Type B pancreatic cell (in vitro differentiated cells): ENCODE results near the gene FAM199X. TPM values are rescaled to one million over a fixed set of nuclear protein-coding genes. Genes with fewer than 3 reads are reported as not detected.
A peak's percentile ranks its signal among the peaks of the same experiment; 100 is the strongest.

Experiments used
- DNase-seq: peaks from one replicate; pipeline ENCODE4 v3.0.0; 2021; ENCODE audit warnings: mixed read lengths; ENCODE audit not compliant: unreplicated experiment; ENCODE audit errors: extremely low spot score
- H3K27ac Mint-ChIP-seq: 2 replicates; pipeline ENCODE4 v1.8.0; 2021; ENCODE audit warnings: mild to moderate bottlenecking, mixed read lengths
- H3K27me3 Mint-ChIP-seq: 2 replicates; pipeline ENCODE4 v1.8.0; 2021; ENCODE audit warnings: mixed read lengths
- H3K36me3 Mint-ChIP-seq: 2 replicates; pipeline ENCODE4 v1.8.0; 2021; ENCODE audit warnings: mixed read lengths
- H3K4me1 Mint-ChIP-seq: one replicate; pipeline ENCODE4 v1.8.0; 2021; ENCODE audit warnings: mixed read lengths; ENCODE audit not compliant: unreplicated experiment
- H3K4me3 Mint-ChIP-seq: 2 replicates; pipeline ENCODE4 v1.8.0; 2021; ENCODE audit warnings: mild to moderate bottlenecking, mixed read lengths
- H3K9me3 Mint-ChIP-seq: 2 replicates; pipeline ENCODE4 v1.8.0; 2021; ENCODE audit warnings: mixed read lengths
- CTCF ChIP-seq: fragments of 200-600 bp; sonication (generic); conservative IDR thresholded peaks from 2 replicates; pipeline ENCODE4 v1.5.0; 2021; ENCODE audit warnings: antibody characterized with exemption, mild to moderate bottlenecking
- total RNA-seq: library from RNA; stranded (reverse); gene quantifications from 2 replicates; pipeline ENCODE4 v1.2.1, GENCODE V29; 2021; ENCODE audit warnings: low replicate concordance

The FAM199X gene
- total RNA-seq, 1 donor from 2014 or later, result 17.4 TPM

DNA sequence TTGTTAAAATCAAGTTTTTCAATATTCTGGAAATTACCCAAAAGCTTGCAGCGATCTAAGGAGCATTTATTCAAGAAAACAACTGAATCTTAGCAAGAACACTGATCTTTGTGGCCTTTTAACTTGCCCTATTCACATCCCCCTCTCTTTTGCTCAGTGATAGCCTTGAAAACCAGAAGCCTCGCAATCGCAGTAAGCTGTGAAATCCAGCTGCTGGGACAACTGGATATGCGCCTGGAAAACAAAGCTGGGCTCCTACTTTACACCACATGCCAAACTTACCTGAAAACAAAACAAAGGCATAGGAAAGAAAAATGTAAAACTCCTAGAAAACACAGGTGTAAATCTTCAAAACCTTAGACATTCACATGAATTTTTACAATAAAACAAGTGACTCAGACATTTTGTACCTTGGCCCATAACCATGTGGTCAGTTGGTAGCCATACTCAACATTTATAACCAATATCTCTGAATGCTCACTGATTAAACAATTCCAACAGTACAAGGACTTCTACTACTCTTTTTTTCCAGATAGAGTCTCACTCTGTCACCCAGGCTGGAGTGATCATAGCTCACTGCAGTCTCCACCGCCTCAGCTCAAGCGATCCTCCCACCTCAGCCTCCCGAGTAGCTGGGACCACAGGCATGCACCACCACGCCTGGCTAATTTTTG, 25.0 kb upstream of the FAM199X start:
- no peak for DNase-seq
- no peaks in the 10 kb centered on the region for H3K4me1 Mint-ChIP-seq
- no peak overlapping the region for H3K27ac Mint-ChIP-seq
- TF ChIP-seq CTCF, result no peak
- H3K36me3 Mint-ChIP-seq, result no peaks in the 10 kb centered on the region
- H3K9me3 Mint-ChIP-seq, result no peaks in the 10 kb centered on the region
- H3K4me3 Mint-ChIP-seq, result no peak overlapping the region
- no peaks in the 10 kb centered on the region for H3K27me3 Mint-ChIP-seq

DNA sequence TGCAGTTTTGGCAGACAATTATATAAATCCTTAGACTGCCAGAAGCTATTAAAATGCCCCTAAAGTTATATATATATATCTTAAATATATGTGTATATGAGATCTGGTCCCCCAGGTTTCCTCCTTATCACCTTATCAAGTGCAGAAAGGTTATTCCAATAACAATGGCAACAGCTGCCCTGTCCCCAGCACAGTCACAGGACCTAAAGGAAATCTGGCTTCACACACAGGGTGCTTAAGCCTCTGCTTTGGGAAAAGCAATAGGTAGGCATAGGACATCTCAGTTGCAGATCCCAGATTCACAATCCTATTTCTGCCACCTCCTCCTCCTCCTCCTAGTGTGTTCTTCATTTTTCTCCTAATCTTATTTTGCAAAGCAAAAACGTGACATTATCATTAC, 15.2 kb upstream of the FAM199X start:
- Mint-ChIP-seq H3K9me3 (no peaks in the 10 kb centered on the region), H3K4me3 (no peak overlapping the region), H3K36me3 (no peaks in the 10 kb centered on the region), H3K27me3 (no peaks in the 10 kb centered on the region), H3K4me1 (no peaks in the 10 kb centered on the region), H3K27ac (no peak overlapping the region)
- no peak for TF ChIP-seq CTCF
- DNase-seq, result no peak

DNA sequence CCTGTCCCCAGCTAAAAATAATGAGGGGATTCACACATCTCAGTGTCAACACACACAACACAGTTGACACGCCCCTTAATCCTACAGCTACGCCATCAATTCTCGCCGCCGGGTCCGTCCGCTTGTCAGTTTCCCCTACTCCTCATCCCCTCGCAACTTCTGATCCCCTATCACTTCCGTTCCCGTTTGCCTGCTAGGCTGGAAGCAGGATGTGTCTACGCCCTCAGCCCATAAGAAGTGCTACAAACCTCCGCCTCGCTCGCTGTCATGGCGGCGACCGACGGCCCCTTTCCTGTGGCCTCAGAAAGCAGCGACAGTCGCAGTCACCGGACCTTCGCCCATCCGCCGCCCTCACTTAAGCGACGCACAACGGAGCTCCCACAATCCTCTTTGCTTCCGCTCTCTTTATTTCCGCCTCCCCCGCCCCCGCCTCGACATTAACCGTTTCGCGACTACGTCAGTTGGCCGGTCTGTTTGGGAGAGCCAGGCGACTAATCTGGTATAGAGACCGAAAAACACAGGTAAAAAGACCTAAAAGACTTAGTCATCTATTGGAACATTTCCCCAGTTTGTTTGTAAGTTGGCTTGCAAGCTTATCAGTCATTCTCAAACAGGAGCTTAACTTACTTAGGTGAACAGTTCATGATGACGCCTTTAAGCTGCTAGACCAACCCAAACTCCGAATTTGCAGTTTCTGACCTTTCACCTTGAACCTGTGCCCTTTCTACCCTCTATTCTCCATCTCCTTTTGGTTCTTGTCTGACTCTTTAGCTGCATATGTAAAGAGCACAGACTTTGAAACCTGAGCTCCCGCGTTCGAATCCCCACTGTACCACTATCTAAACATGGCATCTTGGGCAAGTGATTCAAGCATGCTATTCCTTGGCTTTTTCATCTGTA, 9.4 kb upstream of the FAM199X start, which contains the start of gene SLC25A53:
SLC25A53 (minus strand) TSS at position 380 of the 900 bp plus-strand sequence. CDS start 51,752 bp downstream, outside the sequence.
- no peak for TF ChIP-seq CTCF
- H3K9me3 Mint-ChIP-seq, result no peaks in the 10 kb centered on the region
- no peaks in the 10 kb centered on the region for H3K27me3 Mint-ChIP-seq
- H3K4me1 Mint-ChIP-seq, result peaks cover 8% of the 10 kb centered on the region
- H3K4me3 Mint-ChIP-seq, result peak within 1 kb of the TSS; percentile 100
- H3K36me3 Mint-ChIP-seq, result no peaks in the 10 kb centered on the region
- peak; percentile 74 for DNase-seq
- peak within 1 kb of the TSS; percentile 97 for H3K27ac Mint-ChIP-seq

GRCh38 chrX:104166735-104167436, 633 bp downstream of the FAM199X start:
- H3K4me1 Mint-ChIP-seq, result peaks cover 10% of the 10 kb centered on the region
- peak overlapping the region; percentile 54 for H3K27ac Mint-ChIP-seq
- TF ChIP-seq CTCF, result no peak
- no peaks in the 10 kb centered on the region for H3K9me3 Mint-ChIP-seq
- H3K4me3 Mint-ChIP-seq, result peak overlapping the region; percentile 87
- no peaks in the 10 kb centered on the region for H3K27me3 Mint-ChIP-seq
- no peak for DNase-seq
- H3K36me3 Mint-ChIP-seq, result no peaks in the 10 kb centered on the region

DNA sequence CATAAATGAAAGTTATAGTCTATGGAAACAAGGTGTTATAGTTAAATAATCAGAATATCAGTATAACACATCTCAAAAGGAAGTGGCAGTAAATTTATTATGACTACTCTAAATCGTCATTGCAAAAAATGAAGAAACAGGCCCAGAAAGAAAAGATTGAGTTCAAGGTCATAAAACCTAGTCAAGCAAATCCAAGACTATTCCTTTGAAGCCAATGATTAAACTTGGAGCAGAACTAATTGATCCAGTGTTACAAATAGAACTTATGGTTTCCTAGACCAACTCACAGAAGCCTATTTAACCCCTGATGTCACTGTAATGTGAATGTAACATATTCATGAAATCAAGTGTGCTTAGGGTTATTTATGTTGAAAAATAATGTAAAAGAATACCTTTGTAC, 1.9 kb downstream of the FAM199X start:
- DNase-seq, result no peak
- H3K9me3 Mint-ChIP-seq, result no peaks in the 10 kb centered on the region
- TF ChIP-seq CTCF, result no peak
- H3K27me3 Mint-ChIP-seq, result no peaks in the 10 kb centered on the region
- no peaks in the 10 kb centered on the region for H3K36me3 Mint-ChIP-seq
- H3K4me3 Mint-ChIP-seq, result peak overlapping the region; percentile 87
- no peak overlapping the region for H3K27ac Mint-ChIP-seq
- H3K4me1 Mint-ChIP-seq, result peaks cover 10% of the 10 kb centered on the region
